HG02642 (cell line): ENCODE results near the gene NAPSA.
"Not testable (repeated sequence)": the region's sequence is repeated elsewhere in the genome, so short reads cannot be mapped to it uniquely, and the experiment has no call there.

Experiments used
- ATAC-seq: cut with Tn5 transposase; IDR thresholded peaks from one replicate; pipeline ENCODE4 v1.9.1; 2021; ENCODE audit warnings: mild to moderate bottlenecking; ENCODE audit not compliant: unreplicated experiment, poor library complexity

The NAPSA gene

DNA sequence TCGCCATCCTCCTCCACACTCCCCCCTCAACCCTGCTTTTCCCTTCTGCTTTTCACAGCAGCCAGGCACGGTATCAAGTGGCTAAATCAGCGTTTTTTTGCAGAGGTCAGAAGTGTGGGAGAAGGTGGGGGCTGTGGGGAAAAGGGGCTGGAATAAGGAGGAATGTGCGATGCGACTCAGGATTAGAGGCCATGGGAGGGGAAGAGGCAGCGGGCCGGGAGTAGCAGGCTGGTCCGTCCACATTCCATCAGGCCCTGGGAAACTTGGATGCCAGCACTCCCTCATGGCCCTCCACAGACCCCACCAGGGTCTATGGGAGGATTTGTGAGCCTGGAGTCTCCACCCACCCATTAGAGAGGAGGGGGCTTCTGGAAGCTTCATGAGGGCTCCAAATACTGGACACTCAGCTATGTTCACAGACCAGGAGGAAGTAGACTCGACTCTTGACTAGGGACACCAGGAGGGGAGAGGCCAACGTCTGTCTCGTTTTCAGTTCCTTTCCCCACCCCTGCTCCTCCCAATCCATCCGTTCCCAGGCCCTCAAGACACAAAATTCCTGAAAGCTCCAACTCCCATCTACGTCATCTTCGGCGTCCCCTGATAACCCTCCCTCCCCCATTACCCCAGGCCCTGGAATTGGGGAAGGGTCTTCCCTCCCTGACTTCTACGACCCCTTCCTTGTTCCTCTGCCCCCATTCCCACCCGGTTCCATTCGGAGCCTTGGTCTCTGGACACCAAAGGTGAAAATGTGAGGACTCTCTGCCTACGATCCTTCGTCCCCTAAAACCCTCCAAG, 33.0 kb downstream of the NAPSA start:
- no peak for ATAC-seq

- ATAC-seq, result no peak
These were observed 33.5 kb downstream of the NAPSA start for GRCh38 chr19:50331994-50332243.

DNA sequence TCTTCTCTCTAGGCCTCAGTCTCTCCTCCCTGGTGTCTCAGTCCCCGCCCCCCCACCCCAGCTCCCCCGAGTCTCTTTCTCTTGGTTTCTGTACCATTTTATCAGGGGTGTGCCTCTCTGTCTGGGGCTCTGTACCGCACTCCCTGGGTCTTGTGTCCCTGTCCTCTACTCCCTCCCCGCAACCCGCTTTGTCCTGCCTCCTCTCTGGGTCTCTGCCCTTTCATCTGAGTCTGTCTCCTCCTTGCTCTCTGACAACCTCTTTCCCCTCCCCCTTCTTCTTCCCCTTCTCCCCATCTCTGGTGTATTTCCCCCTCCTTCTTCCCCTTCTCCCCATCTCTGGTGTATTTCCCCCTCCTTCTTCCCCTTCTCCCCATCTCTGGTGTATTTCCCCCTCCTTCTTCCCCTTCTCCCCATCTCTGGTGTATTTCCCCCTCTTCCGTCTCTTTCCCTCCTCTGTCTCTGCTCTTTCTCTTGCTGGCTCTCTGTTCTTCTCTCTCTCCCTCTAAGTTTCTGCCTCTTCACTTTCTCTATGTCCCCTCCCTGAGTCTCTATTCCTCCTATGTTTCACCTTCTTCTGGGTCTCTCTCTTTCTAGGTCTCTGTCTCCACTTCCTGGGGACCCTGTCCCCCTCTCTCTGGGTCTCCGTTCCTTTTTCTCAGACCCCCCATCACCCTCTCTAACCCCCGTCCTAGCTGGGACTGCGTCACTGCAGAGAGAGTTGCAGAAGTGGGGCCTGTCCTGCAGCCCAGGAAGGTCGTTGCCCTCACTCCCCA, 34.0 kb downstream of the NAPSA start:
- ATAC-seq, result no peak

- ATAC-seq, result peak; percentile 37
These were observed 34.9 kb downstream of the NAPSA start for GRCh38 chr19:50330365-50331078.

DNA sequence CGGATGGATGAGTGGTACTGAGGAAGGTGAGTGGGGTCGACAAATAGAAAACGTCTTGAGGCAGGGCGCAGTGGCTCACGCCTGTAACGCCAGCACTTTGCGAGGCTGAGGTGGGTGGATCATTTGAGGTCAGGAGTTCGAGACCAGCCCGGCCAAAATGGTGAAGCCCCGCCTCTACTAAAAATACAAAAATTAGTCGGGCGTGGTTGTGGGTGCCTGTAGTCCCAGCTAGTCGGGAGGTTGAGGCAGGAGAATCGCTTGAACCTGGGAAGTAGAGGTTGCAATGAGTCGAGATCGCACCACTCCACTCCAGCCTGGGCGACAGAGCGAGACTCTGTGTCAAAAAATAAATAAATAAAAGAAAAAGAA, 35.5 kb downstream of the NAPSA start:
- ATAC-seq, result not testable (repeated sequence)

DNA sequence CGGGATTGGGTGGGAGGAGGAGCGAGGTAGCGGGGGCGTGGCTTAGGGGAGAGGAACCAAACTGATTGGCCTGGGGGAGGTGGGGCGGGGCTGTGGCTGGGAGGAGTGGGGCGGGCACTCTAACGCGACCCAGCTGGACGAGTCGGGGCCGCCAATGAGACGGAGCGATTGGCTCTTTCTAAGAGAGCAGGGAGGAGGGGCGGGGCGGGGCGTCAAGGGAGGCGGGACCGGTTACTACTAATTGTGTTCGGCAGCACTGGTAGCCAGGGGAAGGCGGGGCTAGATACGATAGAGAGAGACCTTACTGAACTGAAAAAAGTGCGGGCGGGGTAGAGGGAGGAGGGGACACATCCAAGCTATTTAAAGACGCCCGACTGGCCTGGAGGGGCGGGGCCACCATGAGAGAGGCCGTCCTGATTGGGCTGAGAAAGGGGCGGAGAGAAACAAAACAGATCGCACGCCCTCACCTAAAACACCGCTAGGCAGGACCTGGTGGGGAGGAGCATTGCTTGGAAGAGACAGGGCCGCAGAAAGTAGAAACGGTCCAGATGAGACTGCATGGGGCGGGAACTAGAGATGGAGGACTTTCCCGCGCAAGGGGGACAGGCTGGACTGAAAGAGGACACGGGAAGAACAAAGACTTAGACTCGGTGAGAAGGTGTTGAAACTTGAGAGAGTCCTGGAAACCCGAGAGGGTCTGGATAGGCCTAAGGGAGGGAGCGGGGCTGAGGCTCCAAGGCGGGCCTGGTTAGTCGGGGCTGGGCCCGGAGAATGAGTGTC, 36.1 kb downstream of the NAPSA start, which contains the start of gene KCNC3:
TSS of gene KCNC3 (minus strand) at position 232 of the 780 bp plus-strand sequence. CDS start 295 bp downstream, outside the sequence.
- ATAC-seq, result peak; percentile 49

DNA sequence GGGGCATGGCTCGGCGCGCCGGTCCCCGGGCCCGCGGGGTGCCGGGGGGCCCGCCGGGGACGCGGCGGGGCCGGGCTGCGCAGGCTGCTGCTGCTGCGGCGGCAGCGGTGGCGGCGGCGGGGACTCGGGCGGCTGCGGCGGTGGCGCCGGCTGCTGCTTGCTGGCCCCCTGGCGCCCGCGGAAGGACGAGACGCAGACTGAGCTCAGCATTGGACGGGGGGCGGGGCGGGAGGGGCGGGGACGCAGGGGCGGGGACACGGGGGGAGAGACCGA, 36.6 kb downstream of the NAPSA start:
- peak; percentile 18 for ATAC-seq

GRCh38 chr19:50328224-50328872, 37.1 kb downstream of the NAPSA start:
- ATAC-seq, result no peak

DNA sequence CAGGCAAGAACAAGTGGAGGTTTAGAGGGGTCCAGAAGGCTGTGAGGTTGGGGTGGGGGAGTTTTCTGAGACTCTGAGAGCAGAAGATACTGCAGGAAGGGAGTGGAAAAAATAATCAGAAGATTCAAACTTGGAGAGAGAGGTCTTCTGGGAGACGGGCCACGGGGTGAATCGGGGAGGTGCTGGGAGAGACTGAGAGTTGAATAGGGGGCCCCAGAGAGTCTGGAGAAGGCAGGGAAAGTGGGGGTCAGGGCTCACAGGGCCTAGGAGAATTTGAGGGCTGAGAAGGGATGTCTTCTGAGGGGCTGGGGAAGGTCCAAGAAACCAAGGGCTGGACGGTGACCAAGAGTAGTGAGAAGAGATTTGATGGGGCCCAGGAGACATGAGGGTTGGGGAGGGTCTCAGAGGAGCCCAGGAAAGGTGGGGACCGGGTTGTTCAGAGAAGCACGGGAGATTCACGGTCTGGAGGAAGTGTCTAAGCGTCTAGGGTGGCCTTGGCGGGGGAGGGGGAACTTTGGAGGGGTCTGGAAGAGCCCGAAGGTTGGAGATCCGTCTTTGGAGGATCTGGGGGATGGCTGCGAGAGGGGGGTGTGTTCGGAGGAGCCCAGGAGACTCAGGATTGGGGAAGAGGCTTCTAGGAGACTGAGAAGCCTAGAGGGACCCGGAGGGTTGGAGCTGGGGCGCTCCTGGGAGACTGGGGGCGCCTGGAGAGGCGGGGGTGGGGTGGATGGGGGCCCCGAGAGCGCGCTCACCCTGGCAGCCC, 37.8 kb downstream of the NAPSA start:
- no peak for ATAC-seq

DNA sequence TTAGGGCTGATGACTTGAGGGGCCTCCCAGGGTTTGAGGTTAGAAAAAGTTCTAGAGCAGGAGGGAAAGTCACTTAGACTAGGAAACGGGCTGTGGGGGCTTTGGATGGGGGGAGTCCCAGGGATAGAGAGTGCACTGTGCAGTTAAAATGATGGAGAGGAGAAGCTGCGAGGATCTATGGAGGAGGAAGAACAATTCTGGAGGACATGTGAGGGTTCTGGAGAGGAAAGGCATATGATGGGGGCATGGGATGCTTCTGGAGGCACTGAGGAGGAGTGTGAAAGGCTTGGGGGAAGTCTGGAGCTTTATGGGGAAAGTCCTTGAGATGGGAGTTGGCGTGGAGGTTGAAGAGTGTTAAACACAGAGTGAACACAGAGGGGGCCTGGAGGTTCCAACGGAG, 38.4 kb downstream of the NAPSA start:
- no peak for ATAC-seq

- no peak for ATAC-seq
These were observed 39.3 kb downstream of the NAPSA start for GRCh38 chr19:50326101-50326664.

DNA sequence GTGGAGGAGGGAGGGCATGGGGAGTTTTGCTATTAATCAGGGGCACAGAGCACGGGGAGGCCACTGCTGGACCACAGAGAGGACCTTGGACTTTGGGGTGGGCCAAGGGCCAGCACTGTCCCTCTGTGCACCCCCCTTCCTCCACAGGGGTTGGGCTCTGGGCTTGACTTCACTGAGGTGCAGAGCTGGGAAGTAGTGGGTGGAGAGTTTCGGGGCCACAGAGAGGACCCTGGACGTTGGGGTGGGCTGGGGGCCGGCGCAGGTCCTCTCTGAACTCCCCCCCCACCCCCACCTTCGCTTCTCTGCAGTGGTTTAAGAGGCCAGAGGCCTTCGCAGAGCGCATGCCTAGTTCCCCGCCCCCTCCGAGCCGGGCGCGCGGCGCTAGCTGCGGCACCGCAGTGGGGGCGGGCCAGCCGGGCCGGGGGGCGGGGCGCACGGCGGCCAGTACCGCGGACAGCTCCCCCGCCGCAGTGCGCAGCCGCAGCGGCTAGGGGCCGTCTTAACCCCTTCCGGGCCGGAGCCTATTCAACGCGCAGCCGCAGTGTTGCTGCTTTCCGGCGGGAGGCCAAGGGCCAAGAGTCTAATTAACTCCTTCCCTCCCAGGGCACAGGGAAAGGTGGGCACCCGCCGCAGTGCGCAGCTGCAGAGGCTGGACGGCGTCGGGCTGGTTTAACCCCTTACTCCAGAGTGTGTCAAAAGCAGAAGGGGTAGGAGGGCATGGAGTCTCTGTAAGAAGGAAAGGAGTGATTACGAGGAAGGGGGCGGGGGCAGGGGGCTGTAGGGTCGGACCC, 39.9 kb downstream of the NAPSA start:
- no peak for ATAC-seq

DNA sequence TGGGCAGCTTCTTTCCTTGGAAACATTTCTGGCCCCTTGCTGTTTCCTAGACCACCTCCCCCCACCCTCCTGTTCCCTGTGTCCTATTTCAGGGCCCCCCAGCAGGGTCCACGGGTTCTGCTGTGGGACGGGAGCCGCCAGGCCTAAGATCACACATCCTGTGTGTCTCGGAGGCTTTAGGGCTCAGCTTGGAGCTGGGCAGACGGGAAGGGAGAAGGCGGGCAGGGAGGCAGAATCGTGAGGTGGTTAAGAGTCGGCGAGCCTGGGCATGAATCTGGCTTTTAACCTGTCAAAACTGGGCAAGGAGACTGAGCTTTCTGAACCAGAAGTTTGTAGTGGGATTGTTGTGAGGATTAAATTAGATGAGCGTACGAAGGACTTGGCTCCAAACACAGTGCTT, 41.1 kb downstream of the NAPSA start:
- ATAC-seq, result no peak

DNA sequence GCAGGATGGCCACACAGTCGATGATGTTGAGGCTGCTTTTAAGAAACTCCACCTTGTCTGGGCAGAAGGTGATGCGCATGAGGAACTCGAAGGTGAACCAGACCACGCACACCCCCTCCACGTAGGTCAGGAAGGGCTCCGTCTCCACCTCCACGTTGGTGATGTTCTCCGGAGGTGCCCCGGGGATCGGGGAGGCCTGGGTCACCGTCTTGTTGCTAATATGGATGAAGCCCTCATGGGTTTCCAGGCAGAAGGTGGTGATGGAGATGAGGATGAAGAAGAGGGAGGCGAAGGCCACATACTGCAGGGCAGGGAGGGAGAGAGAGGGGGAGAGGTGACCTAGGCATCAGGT, 41.7 kb downstream of the NAPSA start:
- no peak for ATAC-seq

DNA sequence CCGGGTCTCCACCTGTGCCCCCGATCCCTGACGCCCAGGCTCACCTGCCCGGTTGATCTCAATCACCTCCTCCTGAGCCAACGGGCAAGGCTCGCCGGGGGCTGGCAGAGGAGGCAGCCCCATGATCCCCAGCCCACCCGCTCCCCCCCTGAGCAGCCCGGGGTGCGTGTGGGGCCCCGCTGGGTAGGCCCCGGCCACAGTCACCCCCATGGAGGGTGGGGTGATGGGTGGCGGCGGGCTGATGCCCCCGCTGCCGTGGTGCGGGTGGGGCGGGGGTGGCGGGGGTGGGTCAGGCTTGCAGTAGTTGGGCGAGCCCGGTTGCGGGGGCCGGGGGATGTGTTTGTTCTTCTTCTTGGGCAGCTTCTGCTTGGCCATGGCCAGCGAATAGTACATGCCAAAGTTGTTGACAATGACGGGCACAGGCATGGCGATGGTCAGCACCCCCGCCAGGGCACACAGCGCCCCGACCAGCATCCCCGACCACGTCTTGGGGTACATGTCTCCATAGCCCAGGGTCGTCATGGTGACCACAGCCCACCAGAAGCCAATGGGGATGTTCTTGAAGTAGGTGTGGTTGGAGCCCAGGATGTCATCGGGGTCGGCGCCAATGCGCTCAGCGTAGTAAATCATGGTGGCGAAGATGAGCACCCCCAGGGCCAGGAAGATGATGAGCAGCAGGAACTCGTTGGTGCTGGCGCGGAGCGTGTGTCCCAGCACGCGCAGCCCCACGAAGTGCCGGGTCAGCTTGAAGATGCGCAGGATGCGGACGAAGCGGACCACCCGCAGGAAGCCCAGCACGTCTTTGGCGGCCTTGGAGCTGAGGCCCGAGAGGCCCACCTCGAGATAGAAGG, 42.3 kb downstream of the NAPSA start:
- ATAC-seq, result no peak

DNA sequence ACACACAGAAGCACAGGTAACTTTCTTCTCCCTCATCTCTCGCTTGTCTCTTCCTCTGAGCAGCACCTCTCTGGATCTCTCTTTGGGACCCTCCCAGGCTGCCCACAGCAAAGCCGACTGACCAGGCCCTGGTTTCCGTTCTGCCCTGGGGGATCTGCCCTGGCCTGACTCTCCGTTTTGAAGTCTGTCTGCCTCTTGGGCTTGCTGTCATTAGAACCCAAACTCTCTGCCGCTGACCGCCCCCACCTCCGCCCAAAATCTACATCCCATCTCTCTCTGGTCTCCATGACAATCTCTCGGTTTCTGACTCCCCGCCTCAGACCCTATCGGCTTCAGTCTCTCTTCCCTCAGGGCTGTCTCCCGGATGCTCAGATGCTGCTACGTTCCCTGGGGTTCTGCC, 43.2 kb downstream of the NAPSA start:
- ATAC-seq, result no peak

DNA sequence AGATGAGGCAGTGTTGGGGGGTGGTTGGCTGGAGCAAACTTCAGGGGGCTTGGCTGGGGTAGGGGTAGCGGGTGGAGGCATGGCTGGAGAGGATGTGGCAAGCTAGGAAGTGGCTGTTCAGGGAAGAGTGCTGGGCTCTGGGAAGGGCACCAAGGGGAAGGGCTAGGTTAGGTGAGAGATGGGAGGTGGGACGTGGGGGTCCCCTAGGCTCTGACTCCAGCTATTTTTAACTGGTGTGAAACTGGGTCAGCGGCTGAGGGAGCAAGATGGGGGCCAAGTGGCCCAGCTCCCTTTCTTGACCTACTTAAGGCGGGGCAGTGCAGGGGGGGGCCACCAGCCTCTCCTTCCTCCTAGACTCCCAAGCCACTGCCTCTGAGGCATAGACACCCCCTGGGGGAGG, 43.6 kb downstream of the NAPSA start:
- ATAC-seq, result no peak

DNA sequence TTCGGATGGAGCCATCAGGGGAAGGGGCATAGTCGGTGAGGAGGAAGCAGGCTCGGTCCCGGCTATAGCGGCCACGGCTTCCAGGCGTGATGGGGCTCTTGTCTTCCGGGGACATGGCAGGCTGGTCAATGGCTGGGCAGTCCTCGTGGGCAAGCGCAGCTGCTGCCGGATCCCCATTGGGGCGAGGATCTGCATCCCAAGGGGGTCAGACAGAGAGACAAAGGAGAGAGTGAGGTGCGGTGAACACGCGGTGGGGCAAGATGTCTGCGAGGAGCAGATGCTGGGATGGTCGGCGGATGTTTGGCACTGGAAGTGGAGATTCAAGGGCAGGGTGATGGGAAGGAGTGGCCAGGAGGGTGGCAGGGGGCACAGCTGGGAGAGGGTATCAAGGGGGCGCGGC, 44.8 kb downstream of the NAPSA start:
- ATAC-seq, result no peak
